CD4-positive, alpha-beta T cell treated with Interleukin-21 for 1 hour (primary cell): ENCODE data around the gene SLC8A3.

Experiments used
- DNase-seq: peaks from one replicate; pipeline ENCODE4 v3.0.0-alpha.2; 2020

The SLC8A3 gene

DNA sequence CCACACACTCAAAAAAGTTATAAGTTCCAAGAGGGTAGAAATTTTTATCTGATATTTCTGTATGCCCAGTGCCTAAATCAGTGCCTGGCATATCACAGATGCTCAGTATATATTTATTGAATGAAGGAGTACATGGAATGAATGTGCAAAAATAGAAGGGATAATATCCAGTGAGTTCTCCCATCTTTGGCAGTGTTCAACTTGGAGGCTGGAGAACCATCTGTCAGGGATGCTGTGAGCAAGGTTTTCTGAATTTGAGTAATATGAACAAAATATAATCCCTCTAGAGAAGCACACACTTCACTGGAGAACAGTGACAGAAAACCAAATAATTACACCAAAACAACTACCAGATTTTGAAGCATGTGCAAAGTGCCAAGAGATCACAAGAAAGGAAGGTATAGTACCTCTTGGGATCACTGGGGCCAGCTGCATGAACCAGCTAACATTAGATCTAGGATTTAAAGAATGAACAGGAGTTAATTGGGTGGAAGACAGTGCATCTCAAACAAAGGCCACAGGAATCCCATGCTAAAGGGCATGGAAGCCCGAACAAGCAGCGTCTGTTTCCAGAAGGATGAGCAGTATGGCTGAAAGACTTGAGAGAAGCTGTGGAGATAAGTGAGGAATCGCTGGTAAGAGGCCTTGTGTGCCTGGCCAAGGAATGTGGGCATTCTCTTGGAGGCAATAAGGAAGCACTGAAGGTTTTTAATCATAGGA is 11.5 kb downstream of the SLC8A3 start:
- no peak for DNase-seq

DNA sequence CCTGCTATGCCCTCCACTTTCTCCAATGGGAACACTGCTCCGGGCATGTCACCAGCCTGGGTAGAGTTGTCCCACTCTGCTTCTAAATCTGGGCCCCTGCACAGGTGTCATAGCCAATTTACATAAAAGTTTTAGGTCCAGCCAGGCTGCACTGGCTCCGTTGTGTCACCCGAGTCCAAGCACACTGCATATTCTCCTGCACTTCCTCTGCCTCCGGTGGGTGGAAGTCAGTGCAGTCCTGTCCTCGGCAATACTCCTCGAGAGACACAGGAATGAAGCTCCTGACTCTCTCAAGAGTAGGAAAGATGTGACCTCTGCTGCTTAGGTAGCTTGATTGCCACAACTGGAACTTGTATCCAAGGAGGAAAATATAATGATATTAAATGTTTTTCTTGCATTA is 15.2 kb downstream of the SLC8A3 start:
- DNase-seq, result no peak

DNA sequence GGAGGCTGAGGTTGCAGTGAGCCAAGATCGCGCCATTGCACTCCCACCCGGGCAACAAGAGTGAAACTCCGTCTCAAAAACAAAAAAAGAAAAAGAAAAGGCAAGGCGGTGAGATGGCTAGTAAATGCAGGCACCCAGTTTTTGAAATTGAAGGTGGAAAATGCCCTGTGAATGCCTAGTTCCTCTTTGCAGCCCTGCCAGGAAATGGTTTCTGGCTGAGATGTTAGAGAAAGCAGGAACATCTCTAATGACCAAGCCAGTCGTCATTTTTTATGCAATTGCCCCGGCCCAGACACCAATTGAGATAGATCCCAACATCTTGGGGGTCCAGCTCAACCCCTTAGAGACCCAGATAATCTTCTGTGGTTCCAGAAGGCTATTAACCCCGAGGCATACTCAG is 17.0 kb downstream of the SLC8A3 start:
- DNase-seq, result no peak

DNA sequence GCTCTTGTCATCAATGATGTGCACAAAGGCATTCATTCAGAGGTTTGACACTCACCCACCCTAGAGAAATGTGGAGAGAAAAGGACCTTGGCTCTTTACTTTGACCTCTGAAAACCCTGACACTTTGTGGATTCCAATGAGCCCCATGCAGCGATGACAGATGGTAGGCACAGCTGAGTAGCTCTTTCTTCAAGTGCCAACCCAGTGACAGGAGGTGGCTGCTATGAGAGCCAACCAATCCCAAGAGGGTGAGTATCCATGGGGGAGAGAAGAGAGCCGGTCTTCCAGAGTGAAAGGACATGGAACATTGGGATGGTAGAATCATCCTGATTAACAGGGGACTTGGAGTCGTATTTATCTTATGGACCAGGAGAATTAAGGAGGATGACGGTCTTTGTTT is 17.8 kb downstream of the SLC8A3 start:
- no peak for DNase-seq

DNA sequence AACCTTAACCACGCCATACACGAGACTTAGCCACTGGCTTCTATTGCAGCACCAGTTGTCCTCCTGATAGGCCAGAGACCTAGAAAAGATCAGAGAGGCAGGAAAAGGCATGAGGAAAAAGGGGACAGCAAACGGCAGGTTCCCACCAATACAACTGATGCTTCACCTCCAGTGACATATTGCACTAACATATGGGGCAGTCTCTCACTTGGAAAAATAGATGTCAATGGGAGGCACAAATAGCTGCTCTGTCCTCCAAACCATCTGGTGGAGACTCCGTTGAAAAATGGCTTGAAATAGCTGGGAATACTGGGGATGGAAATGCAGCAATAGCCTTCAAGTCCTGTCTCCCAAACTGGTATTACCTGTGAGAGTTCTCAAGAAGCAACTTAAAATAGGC is 20.3 kb downstream of the SLC8A3 start:
- DNase-seq, result no peak

DNA sequence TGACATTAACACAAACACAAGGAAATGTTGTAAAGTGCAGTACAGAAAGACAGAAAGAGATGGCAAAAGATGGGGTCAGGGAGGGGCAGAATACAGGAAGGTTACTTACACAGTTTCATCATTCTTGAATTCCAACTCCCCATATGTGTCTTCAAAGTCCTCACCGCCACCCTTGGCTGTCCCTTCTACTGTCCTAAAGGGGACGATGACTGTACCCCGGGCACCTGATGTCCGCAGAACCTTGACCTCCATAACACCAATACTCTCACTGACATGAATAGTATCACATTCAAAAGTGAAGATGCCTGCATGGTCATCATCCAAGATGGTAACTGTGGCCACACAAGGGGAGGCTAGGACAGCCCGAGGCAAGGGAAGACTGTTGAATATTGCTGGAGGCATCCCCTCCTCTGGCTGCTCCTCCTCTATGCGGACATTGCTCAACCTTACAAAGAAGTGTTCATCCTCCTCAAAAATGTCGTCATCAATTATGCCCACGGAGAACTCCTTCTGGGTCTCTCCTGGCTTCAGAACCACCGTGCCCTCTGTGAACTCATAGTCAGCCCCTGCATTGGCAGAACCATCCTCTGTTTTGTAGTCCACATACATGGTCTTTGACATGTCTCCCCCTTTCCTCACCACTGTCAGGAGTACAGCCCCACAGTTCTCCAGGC is 22.1 kb downstream of the SLC8A3 start:
- no peak for DNase-seq

DNA sequence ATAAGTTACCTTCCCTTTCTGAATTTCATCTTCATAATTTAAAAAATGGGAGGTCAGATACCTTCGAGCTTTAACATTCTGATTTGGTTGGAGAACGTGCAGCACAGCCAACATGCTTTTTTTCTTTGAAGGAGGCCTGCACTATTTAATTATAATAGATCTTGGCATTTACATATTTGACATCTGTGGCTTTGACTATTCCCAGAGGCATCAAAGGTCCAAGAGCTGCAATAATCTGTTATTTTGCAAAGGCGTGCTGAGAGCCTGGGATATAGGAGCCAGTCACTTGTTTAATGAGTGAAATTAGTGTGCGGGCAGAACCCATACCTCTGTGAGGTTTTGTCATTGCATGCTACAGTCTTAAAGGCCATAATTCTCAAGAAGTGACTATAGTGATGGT is 26.4 kb downstream of the SLC8A3 start:
- DNase-seq, result no peak

DNA sequence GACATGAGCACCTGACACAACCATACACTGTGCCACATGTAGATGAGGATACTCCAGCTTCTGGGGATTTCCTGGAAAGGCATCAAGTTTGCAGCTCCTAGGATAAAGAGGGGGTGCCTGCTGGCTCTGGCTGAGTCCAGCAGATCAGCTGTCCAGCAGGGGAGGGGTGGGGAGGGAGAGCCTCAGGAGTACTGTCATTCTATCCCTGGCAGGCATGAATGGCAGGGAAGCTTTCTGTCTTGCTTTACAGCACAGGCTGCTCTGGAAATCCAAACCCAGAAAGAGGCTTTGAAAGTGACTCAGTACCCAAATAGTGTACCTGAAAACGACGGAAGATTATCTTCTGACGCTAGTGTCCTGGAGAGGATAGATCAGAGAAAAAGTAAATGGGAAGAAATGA is 32.2 kb downstream of the SLC8A3 start:
- DNase-seq, result no peak

DNA sequence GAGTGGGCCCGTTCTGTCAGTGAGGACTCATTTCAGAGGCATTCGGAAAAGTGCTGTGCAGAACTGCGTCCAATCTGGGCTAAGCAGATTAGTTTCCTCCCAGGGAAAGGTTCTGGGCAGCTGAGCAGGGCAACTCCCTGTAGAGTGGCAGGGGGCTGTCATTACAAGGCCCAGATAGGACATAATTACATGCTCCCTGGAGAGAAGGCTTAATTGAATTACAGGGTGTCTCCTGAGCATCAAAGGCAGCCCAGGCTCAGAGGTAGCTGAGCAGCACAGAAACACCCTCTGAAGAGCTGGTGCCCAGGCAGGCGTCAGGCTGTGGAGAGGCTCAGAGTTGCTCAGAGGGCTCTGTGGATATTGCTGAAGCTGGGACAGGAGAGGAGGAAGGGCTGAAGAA is 36.0 kb downstream of the SLC8A3 start:
- no peak for DNase-seq

DNA sequence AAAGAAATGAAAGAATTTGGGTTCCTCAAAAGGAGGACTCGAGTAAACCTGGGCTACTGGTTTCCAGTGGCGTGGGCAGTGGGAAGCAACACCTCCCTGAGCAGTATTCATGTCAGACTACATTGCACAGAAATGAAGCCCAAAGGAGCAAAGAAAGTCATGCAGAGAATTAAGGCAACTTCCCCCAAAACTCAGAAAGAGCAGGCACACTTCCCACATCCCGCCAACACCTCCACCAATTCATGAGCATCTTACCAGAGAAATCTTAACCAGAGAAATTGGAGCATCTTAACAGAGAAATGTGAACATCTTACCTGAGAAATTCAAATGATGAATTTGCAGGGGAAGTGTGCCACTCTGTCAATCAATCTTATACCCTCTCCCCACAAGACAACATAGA is 36.7 kb downstream of the SLC8A3 start:
- no peak for DNase-seq

DNA sequence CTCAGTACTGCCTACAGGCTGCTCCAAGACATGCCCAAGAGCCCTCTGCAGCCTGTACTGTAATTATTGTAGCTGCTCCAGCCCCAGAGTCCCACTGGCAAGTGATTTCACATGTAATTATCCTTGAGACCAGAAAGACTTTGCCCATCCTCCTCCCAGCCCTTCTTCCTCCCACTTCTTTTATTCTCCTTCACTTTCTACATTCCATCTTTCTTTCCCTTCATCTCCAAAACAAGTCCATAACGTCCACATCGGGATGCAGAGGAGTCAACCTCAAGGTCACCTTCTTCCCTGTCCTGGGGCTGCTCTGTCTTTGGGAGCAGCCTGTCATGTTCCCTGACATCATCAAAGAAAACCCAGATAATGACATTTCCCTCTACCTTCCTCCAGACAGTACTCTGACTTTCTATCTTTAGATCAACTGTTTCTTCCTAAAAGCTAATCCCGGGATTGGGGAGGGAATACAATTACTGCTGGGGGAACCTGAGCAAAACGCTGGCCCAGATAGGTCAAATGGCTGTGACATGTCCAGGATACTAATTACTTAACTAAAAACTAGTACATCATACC is 39.1 kb downstream of the SLC8A3 start:
- no peak for DNase-seq

DNA sequence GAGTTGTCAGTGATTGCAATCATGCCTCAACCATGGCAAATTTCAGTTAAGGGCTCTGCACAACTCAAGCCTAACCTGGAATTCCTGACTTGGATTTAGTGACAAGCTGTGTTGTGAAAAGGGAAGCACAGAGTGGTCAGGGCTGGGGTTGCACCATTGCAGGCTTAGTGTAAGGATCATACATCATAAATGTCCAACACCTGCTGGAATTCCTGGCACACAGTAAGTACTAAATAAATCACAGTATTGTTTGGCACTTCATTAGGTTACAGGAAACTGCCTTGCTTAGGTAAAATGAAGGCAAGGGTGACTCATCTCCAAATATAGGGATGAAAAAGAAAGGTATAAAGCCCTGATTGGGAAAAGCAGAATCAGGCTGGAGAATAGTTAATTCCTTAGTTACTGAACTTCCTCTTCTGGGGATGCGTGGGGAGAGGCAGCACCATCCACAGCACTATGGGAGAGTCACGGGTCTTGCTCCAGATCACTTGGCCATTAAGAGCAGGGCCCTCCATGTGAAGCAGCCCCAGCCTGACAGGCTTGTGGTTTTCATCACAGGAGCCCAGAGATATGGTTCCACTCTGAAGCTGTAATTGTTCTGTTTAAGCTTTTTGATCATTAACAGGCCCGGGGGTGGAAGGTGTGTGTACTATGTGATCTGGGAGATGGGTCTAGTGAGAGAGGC is 39.7 kb downstream of the SLC8A3 start:
- no peak for DNase-seq

DNA sequence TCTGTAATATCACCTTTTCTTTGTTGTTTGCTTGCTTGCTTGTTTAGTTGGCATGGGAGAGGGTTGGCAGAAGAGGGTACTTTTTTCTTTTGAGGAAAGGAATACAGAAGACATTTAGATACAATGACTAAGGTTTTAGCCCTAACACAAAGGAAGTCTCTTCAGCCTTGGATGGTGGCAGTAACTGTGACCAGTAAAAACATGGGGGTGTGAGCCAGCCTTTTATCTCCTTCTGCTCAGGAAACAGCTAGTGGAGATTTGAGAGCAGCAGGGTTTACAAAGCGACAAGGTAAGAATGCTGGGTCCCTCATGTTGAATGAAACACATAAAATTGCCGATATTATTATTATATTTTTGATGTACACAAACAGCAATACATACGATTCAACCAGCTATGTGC is 40.4 kb downstream of the SLC8A3 start:
- DNase-seq, result no peak

DNA sequence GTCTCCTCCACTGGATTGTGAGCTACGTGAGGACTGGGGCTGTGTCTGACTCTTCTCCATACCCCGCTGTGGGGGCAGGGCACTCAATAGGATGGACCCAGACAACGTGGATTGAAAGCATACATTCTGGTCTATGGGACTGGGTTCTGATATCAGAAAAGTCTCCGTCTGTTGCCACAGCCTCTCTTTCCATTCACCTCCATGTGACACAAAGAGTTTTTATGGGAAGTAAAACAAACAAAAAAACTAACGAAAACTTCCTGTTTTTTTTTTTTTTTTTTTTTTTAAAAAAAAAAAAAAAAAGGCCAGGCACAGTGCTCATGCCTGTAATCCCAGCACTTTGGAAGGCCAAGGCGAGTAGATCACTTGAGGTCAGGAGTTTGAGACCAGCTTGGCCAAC is 44.7 kb downstream of the SLC8A3 start:
- DNase-seq, result no peak

DNA sequence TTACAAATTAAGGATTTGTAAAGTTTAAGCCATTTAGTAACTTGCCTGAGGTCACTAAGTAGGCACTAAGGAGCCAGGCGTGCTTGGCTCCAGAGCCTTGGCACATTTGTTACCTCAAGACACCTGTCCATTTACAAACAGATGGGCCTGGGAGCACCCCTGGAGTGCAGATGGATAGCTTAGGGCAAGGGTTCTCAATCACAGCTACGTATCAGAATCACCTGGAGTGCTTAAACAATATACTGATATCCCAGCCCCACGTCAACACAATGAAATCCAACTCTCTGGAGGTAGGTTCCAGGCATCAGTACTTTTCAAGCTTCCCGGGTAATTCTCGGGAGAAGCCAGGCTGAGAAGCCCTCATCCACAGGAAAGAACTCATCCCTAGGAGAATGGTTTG is 45.4 kb downstream of the SLC8A3 start:
- no peak for DNase-seq

DNA sequence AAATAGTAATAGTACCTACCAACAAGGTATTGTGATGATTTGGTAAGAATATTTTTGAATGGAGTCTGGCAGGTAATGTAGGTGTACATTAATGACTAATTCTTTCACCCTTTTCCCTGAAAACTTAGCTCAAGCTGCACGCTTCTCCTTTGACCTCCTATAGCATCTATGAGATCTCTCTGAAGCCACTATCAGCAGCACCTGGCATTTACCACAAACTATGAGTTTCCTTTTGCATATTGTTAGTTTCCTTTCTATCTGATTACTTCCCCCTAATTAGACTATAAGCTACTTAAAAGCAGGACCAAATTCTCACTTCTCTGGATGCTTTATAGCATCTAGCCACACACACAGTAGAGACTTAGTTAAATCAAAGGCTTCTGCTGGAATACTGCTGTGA is 48.1 kb downstream of the SLC8A3 start:
- DNase-seq, result no peak

DNA sequence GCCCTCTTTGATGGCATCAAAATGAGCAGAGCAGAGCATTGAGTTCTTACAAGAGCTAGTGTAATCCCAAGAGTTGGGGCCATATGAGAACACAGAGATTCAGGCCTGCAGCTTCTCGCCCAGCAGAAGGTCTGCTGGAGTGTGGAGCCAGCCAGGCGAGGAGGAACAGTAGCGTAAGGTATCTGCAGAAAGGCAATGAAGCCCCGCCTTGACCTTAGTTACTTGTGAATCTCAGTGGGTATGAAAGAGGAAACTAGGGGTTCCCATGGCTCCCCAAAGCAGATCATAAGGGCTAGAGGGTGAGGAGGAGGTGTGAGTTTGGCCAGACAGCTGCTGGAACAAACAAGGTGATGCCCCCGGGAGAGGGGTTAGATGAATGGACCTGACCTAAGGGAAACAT is 49.4 kb downstream of the SLC8A3 start:
- no peak for DNase-seq

DNA sequence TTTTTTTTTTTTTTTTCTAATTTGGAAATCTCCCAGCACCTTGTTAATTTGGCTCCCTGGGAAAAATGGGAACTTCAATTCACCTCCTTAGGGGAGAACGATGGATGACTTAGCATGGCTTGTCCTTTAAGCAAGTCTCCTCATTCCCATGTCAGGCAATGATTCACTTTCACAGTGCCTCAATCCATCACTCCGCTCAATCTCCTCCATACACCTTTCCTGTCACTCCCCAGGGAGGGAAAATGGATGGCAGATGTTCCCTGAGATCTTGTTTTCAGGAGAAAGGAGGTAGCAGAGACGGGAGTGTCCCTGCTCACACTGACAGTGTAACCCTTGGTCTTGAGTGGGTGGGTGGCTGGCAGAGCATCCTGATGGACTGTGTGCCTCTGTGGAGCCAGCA is 51.0 kb downstream of the SLC8A3 start:
- DNase-seq, result no peak

DNA sequence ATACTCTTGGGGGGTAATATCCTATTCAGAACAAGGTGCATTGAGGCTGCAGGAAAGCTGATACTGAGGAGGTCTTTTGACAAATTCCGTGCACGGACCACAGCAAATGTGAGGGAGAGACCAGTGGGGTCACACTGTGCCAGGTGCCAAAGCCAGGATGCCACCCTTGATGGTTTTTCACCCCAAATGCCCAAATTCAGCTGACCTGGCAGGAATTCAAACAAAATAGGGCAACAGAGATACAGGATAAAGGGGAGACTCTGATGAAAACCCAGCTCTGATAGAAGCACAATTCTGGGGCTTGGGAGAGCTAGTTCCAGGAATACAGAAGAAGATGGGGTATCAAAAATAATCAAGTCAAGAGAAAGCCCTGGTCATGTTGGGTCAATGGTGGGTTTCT is 55.3 kb downstream of the SLC8A3 start:
- DNase-seq, result no peak

DNA sequence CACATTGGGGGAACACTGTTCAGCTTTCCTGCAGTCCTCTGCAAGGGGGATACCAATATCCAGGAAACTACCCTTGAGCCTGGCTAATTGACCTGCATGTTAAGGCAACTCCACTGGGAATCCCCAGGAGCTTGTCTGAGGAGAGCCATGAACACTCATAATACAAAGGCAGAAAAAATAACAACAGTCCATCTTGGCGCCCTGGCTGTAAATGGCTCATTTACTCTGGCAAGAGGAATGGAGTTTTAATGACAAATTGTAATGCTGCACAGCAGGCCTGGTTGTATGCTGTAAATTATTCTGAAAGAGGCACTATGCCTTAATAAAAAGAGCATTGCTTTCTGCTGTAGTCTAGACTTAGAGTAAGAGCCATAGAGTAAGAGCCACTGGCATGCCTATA is 58.3 kb downstream of the SLC8A3 start:
- no peak for DNase-seq

DNA sequence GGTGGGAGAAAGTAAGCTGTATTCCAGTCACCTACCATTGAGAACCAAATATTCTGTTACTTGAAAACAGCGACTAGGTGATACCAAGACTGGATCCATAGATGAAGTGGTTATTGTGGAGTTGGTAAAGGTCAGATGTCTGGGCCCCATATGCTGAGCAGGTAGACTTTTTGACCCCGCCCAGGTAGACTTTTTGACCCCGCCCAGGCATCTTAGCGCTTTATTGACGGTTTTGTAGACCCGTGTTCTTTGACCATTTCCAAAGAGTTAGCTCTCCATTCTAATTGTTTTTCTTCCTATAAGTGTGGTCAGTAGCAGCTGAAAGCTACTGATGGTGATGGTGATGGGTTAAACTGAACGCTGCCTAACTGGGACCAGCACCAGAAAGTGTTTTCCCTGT is 61.6 kb downstream of the SLC8A3 start:
- no peak for DNase-seq

DNA sequence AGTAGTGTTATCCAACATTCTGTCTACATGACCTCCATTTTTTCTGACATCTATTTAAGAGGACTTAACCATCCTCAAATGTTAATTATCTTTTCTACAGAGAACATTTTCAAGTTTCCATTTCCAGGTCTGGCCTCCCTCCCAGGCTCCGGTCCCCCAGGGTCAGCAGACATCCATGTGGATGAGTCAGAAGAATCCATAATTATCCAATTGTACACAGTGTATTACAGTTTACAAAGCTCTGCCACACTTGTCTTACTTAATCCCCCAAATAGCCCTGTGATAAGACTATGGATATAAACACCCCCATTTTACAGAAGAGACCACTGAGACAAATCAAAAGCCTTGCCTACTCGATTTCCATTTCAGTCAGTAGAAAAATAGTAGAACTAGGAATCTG is 65.0 kb downstream of the SLC8A3 start:
- DNase-seq, result no peak

DNA sequence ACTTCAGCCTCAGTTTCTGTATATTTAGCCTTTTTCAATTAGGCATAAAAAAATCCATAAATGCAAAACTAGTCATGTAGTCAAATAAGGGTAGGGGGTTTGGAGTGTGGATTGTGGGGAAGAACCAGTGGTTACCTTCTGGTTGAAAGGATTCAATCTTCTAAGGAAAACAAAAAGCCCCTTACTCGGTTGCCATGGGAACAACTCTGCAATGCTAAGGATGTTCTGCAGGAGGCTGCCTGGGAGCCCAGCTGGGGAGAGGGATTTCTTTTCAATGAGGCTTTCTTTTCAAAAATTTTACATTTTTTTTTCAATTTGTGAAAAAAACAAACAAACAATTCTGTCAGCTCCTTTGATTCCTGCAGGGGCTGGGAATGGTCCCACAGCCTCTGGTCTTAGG is 67.2 kb downstream of the SLC8A3 start:
- no peak for DNase-seq

DNA sequence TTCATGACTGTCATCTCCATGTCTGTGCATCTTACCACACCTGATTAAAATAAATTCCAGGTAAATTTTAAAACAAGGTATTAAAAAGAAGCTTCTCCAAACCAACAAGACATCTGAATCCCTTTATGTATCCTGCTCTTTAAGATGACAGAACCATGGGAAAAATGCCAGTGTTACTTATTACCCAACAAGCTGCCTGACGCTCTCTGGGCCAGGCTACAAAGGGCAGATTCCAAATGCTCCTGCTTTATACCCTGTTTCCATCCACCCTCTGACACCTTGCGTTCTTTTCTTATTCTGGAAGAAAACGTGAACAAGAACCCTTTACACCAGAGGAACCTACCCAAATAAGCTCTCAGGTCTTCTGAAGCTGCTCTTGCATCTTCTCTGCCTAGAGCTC is 70.7 kb downstream of the SLC8A3 start:
- DNase-seq, result no peak
